Measurements from ENCODE around the gene GRIK4.

GRIK4 gene

DNA sequence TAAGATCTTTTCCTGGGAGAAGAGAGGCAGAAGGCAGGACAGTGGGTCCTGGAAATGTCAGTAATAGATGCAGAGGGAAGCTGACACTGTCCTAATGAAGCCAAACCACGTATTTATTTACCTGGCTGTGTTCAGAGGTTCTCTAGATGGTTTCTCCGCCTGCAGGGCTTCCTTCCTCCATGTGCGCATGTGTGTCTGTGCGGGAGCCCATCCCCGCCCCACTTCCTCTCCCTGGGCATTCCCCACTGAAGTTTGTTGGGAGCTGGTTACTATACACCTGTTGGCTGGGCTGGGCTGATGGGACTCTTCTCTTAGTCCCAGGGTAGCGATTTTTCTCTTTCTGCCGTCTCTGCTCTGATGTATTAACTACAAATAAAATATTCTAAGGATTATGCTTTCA is 307.5 kb downstream of the GRIK4 start:
- DNase-seq = no peak

GRCh38 chr11:120819437-120820365 is 308.2 kb downstream of the GRIK4 start:
- DNase-seq = no peak

- no peak for DNase-seq
Measured at GRCh38 chr11:120823159-120823558, 311.6 kb downstream of the GRIK4 start.

DNA sequence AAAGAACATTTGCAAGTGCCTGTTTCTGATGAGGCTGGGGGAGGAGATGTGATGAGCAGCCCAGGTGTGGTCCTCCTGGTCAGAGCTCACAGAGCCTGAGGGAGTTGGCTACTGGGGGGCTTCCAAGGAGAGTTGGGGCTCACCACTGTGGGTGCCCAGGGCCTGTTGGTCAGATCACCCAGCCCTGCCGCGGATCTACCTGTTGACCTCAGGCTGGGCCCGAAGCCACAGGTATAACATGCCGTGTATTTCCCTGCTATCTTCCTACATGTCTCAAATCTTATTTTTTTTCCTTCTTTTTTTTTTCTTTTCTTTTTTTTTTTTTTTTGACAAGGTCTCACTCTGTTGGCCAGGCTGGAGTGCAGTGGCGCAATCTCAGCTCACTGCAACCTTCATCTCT is 312.7 kb downstream of the GRIK4 start:
- DNase-seq = no peak

GRCh38 chr11:120827198-120827597 is 315.6 kb downstream of the GRIK4 start:
- no peak for DNase-seq

GRCh38 chr11:120827820-120828219 is 316.3 kb downstream of the GRIK4 start:
- no peak for DNase-seq

GRCh38 chr11:120828847-120829246 is 317.3 kb downstream of the GRIK4 start:
- DNase-seq = no peak

DNA sequence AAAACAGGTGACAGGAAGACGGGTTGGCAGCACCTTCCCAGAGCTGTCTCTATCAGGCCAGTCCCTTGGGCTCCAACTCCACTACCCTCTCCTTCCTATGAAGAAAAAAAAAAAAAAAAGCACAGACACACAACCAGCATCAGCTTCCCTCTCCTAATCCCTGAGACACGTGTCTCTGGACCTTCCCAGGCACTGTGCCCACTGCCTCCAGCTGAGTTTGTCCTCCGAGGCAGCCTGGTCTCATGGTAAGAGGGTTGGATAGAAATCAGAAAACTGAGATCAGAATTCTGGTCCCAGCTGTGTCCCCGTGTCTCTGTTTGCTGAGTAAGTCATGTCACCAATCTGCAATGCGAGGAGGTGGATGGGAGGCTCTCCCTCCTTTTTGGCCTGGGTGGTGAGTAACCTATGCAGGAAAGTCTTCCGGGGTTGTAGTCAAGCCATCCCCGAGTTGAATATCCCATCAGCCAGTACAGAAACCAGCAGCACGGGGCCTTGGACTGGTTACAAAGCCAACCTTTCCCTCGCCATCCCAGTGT is 318.6 kb downstream of the GRIK4 start:
- DNase-seq = no peak

- peak; percentile 4 for DNase-seq
Measured at GRCh38 chr11:120832481-120833238, 321.1 kb downstream of the GRIK4 start.

- DNase-seq = no peak
Measured at GRCh38 chr11:120834686-120835210, 323.2 kb downstream of the GRIK4 start.

GRCh38 chr11:120835601-120836228 is 324.2 kb downstream of the GRIK4 start:
- DNase-seq = no peak

GRCh38 chr11:120837696-120838095 is 326.1 kb downstream of the GRIK4 start:
- no peak for DNase-seq

- no peak for DNase-seq
Measured at GRCh38 chr11:120839201-120839600, 327.7 kb downstream of the GRIK4 start.

- DNase-seq = no peak
Measured at GRCh38 chr11:120839846-120840402, 328.4 kb downstream of the GRIK4 start.

DNA sequence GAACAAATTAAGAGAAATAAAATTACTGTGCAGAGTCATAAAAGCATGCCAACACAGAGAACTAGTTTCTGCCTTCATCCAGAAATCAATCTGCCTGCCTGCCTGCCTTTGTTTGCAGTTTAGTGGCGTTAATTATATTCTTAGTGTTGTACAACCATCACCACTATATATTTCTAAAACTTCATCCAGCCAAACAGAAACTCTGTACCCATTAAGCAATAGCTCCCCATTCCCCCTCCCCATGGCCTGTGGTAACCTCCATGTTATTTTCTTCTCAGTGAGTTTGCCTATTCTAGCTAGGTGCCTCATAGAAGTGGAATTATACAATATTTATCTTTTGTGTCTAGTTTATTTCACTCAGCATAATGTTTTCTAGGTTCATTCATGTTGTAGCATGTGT is 329.1 kb downstream of the GRIK4 start:
- DNase-seq = no peak

- DNase-seq = no peak
Measured at GRCh38 chr11:120841074-120841473, 329.5 kb downstream of the GRIK4 start.

DNA sequence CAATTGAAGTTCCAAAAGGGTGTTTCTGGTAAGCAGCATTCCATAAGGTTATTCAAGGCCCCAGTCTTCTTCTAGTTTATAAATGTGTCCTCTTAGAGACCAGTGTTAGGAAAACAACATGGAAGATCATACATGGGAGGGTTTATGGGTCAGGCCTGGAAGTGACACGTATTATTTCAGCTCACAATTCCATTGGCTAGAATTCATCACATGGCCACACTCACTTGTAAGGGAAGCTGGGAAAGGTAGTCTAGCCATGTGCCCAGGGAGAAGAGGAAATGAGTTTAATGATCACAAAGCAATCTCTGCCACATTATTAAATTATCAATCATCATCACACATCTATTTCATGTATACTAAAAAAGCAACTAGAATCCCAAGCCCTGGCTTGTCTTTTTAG is 330.6 kb downstream of the GRIK4 start:
- DNase-seq = no peak

- no peak for DNase-seq
Measured at GRCh38 chr11:120853435-120853834, 341.9 kb downstream of the GRIK4 start.

- DNase-seq = no peak
Measured at GRCh38 chr11:120854988-120855387, 343.4 kb downstream of the GRIK4 start.

- no peak for DNase-seq
Measured at GRCh38 chr11:120857508-120857907, 346.0 kb downstream of the GRIK4 start.

GRCh38 chr11:120858740-120859139 is 347.2 kb downstream of the GRIK4 start:
- DNase-seq = no peak

- no peak for DNase-seq
Measured at GRCh38 chr11:120859552-120860295, 348.2 kb downstream of the GRIK4 start.
